Measurements from ENCODE around the gene THEM4. TPM values are rescaled to one million over a fixed set of nuclear protein-coding genes. Genes with fewer than 3 reads are reported as not detected.

THEM4 gene
- total RNA-seq, 2 donors from 2014 or later = 7.3 to 11.0 TPM

GRCh38 chr1:151847867-151848596 lies 61.3 kb downstream of the THEM4 start:
- intact Hi-C loops (cut with DNase I, micrococcal nuclease) = no loop called here
- DNase-seq (no peak), ATAC-seq (no peak)

- DNase-seq = no peak
- intact Hi-C loops (cut with DNase I, micrococcal nuclease) = no loop called here
- ATAC-seq = no peak
Measured at GRCh38 chr1:151846686-151847237, 62.5 kb downstream of the THEM4 start.

GRCh38 chr1:151846062-151846568 lies 63.2 kb downstream of the THEM4 start:
- DNase-seq = no peak
- no peak for ATAC-seq
- intact Hi-C loops (cut with DNase I, micrococcal nuclease) = no loop called here

- no peak for ATAC-seq
- intact Hi-C loops (cut with DNase I, micrococcal nuclease) = no loop called here
Measured at GRCh38 chr1:151843398-151843797, 65.9 kb downstream of the THEM4 start.

GRCh38 chr1:151841141-151841540 lies 68.2 kb downstream of the THEM4 start:
- intact Hi-C loops (cut with DNase I, micrococcal nuclease) = no loop called here
- ATAC-seq (no peak), DNase-seq (no peak)

More at GRCh38 chr1:151843398-151843797, 65.9 kb downstream of the THEM4 start:
- no peak for DNase-seq

- intact Hi-C loops (cut with DNase I, micrococcal nuclease) = no loop called here
Measured at GRCh38 chr1:151840421-151840820, 68.9 kb downstream of the THEM4 start.

GRCh38 chr1:151839457-151840403 lies 69.6 kb downstream of the THEM4 start, which contains the start of gene C2CD4D:
TSS of gene C2CD4D (minus strand) at chr1:151839820. CDS start at chr1:151838989, 831 bp downstream.
- peak; percentile 79 for ATAC-seq
- intact Hi-C loops (cut with DNase I, micrococcal nuclease) = no loop called here

More at GRCh38 chr1:151840421-151840820, 68.9 kb downstream of the THEM4 start:
- DNase-seq (no peak), ATAC-seq (no peak)

GRCh38 chr1:151839082-151839412 lies 70.3 kb downstream of the THEM4 start:
- intact Hi-C loops (cut with DNase I, micrococcal nuclease) = no loop called here
- ATAC-seq = no peak
- no peak for DNase-seq

More at GRCh38 chr1:151839457-151840403, 69.6 kb downstream of the THEM4 start, which contains the start of gene C2CD4D:
- DNase-seq = peak; percentile 84 to 86

GRCh38 chr1:151838222-151839081 lies 70.9 kb downstream of the THEM4 start:
- no peak for ATAC-seq
- intact Hi-C loops (cut with DNase I, micrococcal nuclease) = no loop called here
- peak in 1 of 2 donors; percentile 35 for DNase-seq

GRCh38 chr1:151837884-151838221 lies 71.5 kb downstream of the THEM4 start:
- intact Hi-C loops (cut with DNase I, micrococcal nuclease) = no loop called here
- no peak for ATAC-seq
- peak in 1 of 2 donors; percentile 33 for DNase-seq

- DNase-seq (peak in 1 of 2 donors; percentile 75), ATAC-seq (peak; percentile 7)
- intact Hi-C loops (cut with DNase I, micrococcal nuclease) = no loop called here
Measured at GRCh38 chr1:151837197-151837596, 72.1 kb downstream of the THEM4 start.

- ATAC-seq = no peak
- intact Hi-C loops (cut with DNase I, micrococcal nuclease) = no loop called here
- no peak for DNase-seq
Measured at GRCh38 chr1:151835596-151835995, 73.7 kb downstream of the THEM4 start.

- DNase-seq (no peak), ATAC-seq (no peak)
- intact Hi-C loops (cut with DNase I, micrococcal nuclease) = no loop called here
Measured at GRCh38 chr1:151834239-151834638, 75.1 kb downstream of the THEM4 start.

GRCh38 chr1:151833172-151833900 lies 76.0 kb downstream of the THEM4 start:
- DNase-seq (no peak), ATAC-seq (no peak)
- intact Hi-C loops (cut with DNase I, micrococcal nuclease) = no loop called here

GRCh38 chr1:151832318-151832980 lies 76.9 kb downstream of the THEM4 start:
- peak; percentile 89 to 93 for DNase-seq
- peak; percentile 64 for ATAC-seq
- intact Hi-C loops (cut with DNase I, micrococcal nuclease) = no loop called here

- intact Hi-C loops (cut with DNase I, micrococcal nuclease) = no loop called here
- ATAC-seq (peak; percentile 75), DNase-seq (peak; percentile 73 to 84)
Measured at GRCh38 chr1:151831605-151832004, 77.7 kb downstream of the THEM4 start, which contains the start of gene RORC. TSS of gene RORC (minus strand) at chr1:151831802. CDS start at chr1:151831764, 38 bp downstream.

- ATAC-seq = no peak
- intact Hi-C loops (cut with DNase I, micrococcal nuclease) = no loop called here
Measured at GRCh38 chr1:151831256-151831591, 78.1 kb downstream of the THEM4 start.

More at GRCh38 chr1:151831256-151831591, 78.1 kb downstream of the THEM4 start:
- DNase-seq = no peak

All from left colon (tissue), 2 donors.